ENCODE data around the gene TMOD1.
A peak's percentile ranks its signal among the peaks of the same experiment; 100 is the strongest.

Gene TMOD1

DNA sequence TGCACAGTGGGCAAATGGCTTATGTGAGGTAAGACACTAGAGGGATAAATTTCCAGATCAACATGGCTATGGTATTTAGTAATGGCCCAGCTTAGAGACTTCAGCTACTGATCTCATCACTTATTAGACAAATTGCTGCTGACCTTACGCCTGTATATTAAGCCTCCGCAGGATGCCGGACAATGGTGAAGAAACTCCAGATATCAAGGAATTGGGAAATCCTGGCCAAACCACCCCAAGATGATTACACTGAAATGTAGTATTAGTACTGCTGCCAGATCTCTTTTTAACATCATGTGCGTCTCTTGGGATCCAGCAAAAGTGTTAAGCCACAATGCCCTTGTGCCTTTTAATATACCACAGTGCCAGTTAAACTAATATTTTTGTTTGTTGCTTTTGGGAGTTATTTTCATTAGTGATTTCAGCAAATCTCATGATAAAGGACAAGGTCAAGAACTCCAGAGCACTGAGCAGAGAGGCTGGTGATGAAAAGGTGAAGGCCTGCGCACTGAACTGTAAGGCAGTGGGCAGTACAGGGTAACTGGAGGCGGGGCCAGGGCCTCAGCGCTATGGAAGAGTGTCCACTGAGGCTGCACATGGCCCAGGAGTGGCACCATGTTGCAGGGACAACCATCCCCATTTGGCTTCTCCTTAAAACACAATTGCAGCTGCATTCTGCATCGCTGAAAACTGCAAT lies 99.2 kb downstream of the TMOD1 start:
- peaks cover 85% of the 10 kb centered on the region for H3K36me3 ChIP-seq
- no peaks in the 10 kb centered on the region for H3K9me3 ChIP-seq
- no peak overlapping the region for H3K4me3 ChIP-seq (ENCODE audit: low read depth, low read length)
- peaks cover 18% of the 10 kb centered on the region for H3K4me1 ChIP-seq
- no peaks in the 10 kb centered on the region for H3K27me3 ChIP-seq
- DNase-seq = no peak
- TF ChIP-seq CTCF (IDR thresholded peaks at IDR 0.05; ENCODE audit: low read depth, low read length) = no peak

DNA sequence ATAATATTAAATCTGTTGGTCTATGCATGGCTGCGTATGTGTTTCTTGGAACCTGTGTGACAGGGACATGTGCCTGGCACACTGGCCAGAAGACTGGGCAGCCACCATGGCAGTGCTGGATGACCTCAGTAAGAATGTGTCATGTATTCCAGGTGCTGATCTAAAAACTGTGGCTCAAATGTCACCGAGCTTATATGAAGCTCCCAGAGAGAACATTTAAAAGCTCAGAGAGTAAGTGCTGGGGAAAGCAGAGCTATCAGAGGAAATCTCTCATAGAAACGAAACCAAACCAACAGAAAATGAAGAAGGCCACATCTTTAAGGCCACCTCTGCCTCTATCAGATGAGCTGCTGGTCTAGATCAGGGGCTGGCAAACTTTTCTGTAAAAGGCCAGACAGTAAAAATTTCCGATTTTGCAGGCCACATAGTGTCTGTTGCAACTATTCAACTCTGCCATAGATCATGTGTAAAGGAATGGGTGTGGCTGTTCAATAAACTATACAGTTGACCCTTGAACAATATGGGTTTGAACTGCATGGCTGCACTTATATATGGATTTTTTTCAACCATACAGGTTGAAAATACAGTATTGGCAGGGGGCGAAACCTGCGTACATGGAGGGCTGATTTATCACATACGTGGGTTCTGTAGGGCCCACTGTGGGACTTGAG lies 99.9 kb downstream of the TMOD1 start:
- no peak for TF ChIP-seq CTCF (IDR thresholded peaks at IDR 0.05; ENCODE audit: low read depth, low read length)
- no peak overlapping the region for H3K4me3 ChIP-seq (ENCODE audit: low read depth, low read length)
- no peaks in the 10 kb centered on the region for H3K9me3 ChIP-seq
- peaks cover 18% of the 10 kb centered on the region for H3K4me1 ChIP-seq
- no peaks in the 10 kb centered on the region for H3K27me3 ChIP-seq
- no peak for DNase-seq
- H3K36me3 ChIP-seq = peaks cover 85% of the 10 kb centered on the region

DNA sequence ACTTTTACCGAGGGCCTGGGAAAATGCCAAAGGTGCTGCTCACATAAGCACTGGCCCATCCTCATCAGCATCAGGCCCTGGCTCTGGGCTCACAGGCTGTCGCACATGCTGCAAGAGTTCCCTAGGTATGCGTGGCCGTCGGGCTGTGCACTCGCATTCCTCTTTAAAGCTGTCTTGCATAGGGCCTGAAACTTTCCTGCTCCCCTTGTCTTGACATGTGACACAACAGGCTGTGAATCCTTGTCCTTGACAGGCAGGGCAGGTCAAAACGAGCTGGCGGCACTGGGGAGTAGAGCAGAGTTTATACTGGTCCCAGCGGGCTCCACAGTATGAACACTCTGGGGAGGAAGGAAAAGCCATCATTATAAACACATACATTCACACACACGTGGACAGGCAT lies 101.0 kb downstream of the TMOD1 start:
- TF ChIP-seq CTCF (IDR thresholded peaks at IDR 0.05; ENCODE audit: low read depth, low read length) = no peak
- H3K36me3 ChIP-seq = peaks cover 78% of the 10 kb centered on the region
- no peak overlapping the region for H3K4me3 ChIP-seq (ENCODE audit: low read depth, low read length)
- no peak for DNase-seq
- no peaks in the 10 kb centered on the region for H3K27me3 ChIP-seq
- peaks cover 15% of the 10 kb centered on the region for H3K4me1 ChIP-seq
- no peaks in the 10 kb centered on the region for H3K9me3 ChIP-seq

GRCh38 chr9:97604901-97605645 lies 103.6 kb downstream of the TMOD1 start:
- no peak overlapping the region for H3K4me3 ChIP-seq (ENCODE audit: low read depth, low read length)
- peaks cover 68% of the 10 kb centered on the region for H3K36me3 ChIP-seq
- H3K27me3 ChIP-seq = no peaks in the 10 kb centered on the region
- H3K9me3 ChIP-seq = no peaks in the 10 kb centered on the region
- no peak for TF ChIP-seq CTCF (IDR thresholded peaks at IDR 0.05; ENCODE audit: low read depth, low read length)
- no peaks in the 10 kb centered on the region for H3K4me1 ChIP-seq
- DNase-seq = no peak

- Histone ChIP-seq H3K4me3 (ENCODE audit: low read depth, low read length) (no peak overlapping the region), H3K27me3 (no peaks in the 10 kb centered on the region), H3K9me3 (no peaks in the 10 kb centered on the region), H3K4me1 (no peaks in the 10 kb centered on the region), H3K36me3 (peaks cover 53% of the 10 kb centered on the region)
- peak; percentile 88 for TF ChIP-seq CTCF (IDR thresholded peaks at IDR 0.05; ENCODE audit: low read depth, low read length)
- DNase-seq = peak; percentile 67
These were observed 114.1 kb downstream of the TMOD1 start for GRCh38 chr9:97615439-97616072.
